IMR-90 (cell line): ENCODE results near the gene PHKA1. TPM values are rescaled to one million over a fixed set of nuclear protein-coding genes. Genes with fewer than 3 reads are reported as not detected.
"Not testable (repeated sequence)": the region's sequence is repeated elsewhere in the genome, so short reads cannot be mapped to it uniquely, and the experiment has no call there.

ENCODE experiments used
- ATAC-seq: fragments of 200-7000 bp; cut with Tn5 transposase; 2 replicates; pipeline ENCODE4 v1.9.1; 2020; ENCODE audit warnings: low read depth, mild to moderate bottlenecking, moderate library complexity
- BruUV-seq: library from RNA; stranded (reverse); fragments of 400-500 nt; replicated peaks from 2 replicates; lab custom pipeline; 2021; lab: Mats Ljungman, UMichigan
- CTCF ChIA-PET: fragments of 300-600 bp; formaldehyde crosslinking; extraction: SDS; loops from one replicate; lab custom pipeline; 2021; ENCODE audit warnings: antibody characterized with exemption; lab: Yijun Ruan, JAX
- POLR2A ChIA-PET: fragments of 300-600 bp; sonication (Branson Sonifier 250); formaldehyde crosslinking; loops from one replicate; lab custom pipeline; 2022; ENCODE audit warnings: antibody characterized with exemption; ENCODE audit not compliant: unreplicated experiment; lab: Charles Lee
- DNase-seq: peaks from one replicate; pipeline ENCODE4 v3.0.0; 2013
- H2AFZ ChIP-seq: replicated peaks from 2 replicates; pipeline ENCODE3; 2013; ENCODE audit warnings: low read length, mild to moderate bottlenecking; ENCODE audit not compliant: poor library complexity
- H2AK5ac ChIP-seq: 2 replicates; pipeline ENCODE4 v1.6.1; 2013; ENCODE audit warnings: low read depth, low read length, inconsistent platforms
- H2AK9ac ChIP-seq: replicated peaks from 2 replicates; pipeline ENCODE3; 2013; ENCODE audit warnings: mild to moderate bottlenecking, low read depth, low read length, moderate library complexity; ENCODE audit not compliant: poor library complexity
- H2BK120ac ChIP-seq: 2 replicates; pipeline ENCODE4 v1.6.1; 2013; ENCODE audit warnings: low read depth, low read length, inconsistent platforms
- H2BK15ac ChIP-seq: 3 replicates; pipeline ENCODE4 v1.6.1; 2013; ENCODE audit warnings: low read depth, low read length, inconsistent platforms
- H2BK20ac ChIP-seq: 2 replicates; pipeline ENCODE4 v1.6.1; 2013; ENCODE audit warnings: low read depth, mild to moderate bottlenecking, inconsistent platforms, low read length, moderate library complexity
- H2BK5ac ChIP-seq: 2 replicates; pipeline ENCODE4 v1.6.1; 2013; ENCODE audit warnings: mild to moderate bottlenecking, low read depth, low read length, inconsistent platforms; ENCODE audit not compliant: poor library complexity, severe bottlenecking
- H3K14ac ChIP-seq: replicated peaks from 2 replicates; pipeline ENCODE4 v1.6.1; 2013; ENCODE audit warnings: low read depth, low read length, inconsistent platforms
- H3K18ac ChIP-seq: 2 replicates; pipeline ENCODE4 v1.6.1; 2013; ENCODE audit warnings: low read depth, low read length, control low read depth
- H3K23ac ChIP-seq: 2 replicates; pipeline ENCODE4 v1.6.1; 2013; ENCODE audit warnings: low read depth, low read length, inconsistent platforms
- H3K27ac ChIP-seq: 2 replicates; pipeline ENCODE4 v1.5.1; 2013; ENCODE audit warnings: mild to moderate bottlenecking, control low read depth, low read length; ENCODE audit not compliant: insufficient read depth
- H3K27me3 ChIP-seq: 2 replicates; pipeline ENCODE4 v1.6.1; 2013; ENCODE audit warnings: low read length; ENCODE audit not compliant: control insufficient read depth, insufficient read depth
- H3K36me3 ChIP-seq: 2 replicates; pipeline ENCODE4 v1.6.1; 2013; ENCODE audit warnings: low read length, mixed read lengths; ENCODE audit not compliant: control insufficient read depth, insufficient read depth
- H3K4ac ChIP-seq: 2 replicates; pipeline ENCODE4 v1.6.1; 2013; ENCODE audit warnings: low read depth, low read length, inconsistent platforms
- H3K4me1 ChIP-seq: 2 replicates; pipeline ENCODE4 v1.6.1; 2013; ENCODE audit warnings: low read length, mixed read lengths; ENCODE audit not compliant: control insufficient read depth, insufficient read depth
- H3K4me2 ChIP-seq: 2 replicates; pipeline ENCODE4 v1.6.1; 2013; ENCODE audit warnings: low read depth, mild to moderate bottlenecking, control low read depth, low read length, moderate library complexity
- H3K4me3 ChIP-seq: 2 replicates; pipeline ENCODE4 v1.5.1; 2013; ENCODE audit warnings: low read depth, mild to moderate bottlenecking, control low read depth, low read length, moderate library complexity; ENCODE audit not compliant: insufficient read depth
- H3K56ac ChIP-seq: 2 replicates; pipeline ENCODE4 v1.6.1; 2013; ENCODE audit warnings: low read length, inconsistent platforms; ENCODE audit not compliant: insufficient read depth; ENCODE audit errors: extremely low read depth
- H3K79me1 ChIP-seq, 2 experiments: 2 replicates each; pipeline ENCODE4 v1.6.1; 2013; ENCODE audit warnings: low read length in 2 of 2, inconsistent platforms in 1 of 2, low read depth in 1 of 2
- H3K9ac ChIP-seq: 2 replicates; pipeline ENCODE4 v1.6.1; 2013; ENCODE audit warnings: low read depth, low read length, control low read depth
- H3K9me1 ChIP-seq: 2 replicates; pipeline ENCODE4 v1.6.1; 2013; ENCODE audit warnings: low read length, inconsistent platforms; ENCODE audit not compliant: insufficient read depth
- H3K9me3 ChIP-seq: 2 replicates; pipeline ENCODE4 v1.6.1; 2013; ENCODE audit warnings: low read length; ENCODE audit not compliant: control insufficient read depth, insufficient read depth
- H4K20me1 ChIP-seq: 2 replicates; pipeline ENCODE4 v1.6.1; 2013; ENCODE audit warnings: low read length, inconsistent platforms; ENCODE audit not compliant: insufficient read depth
- H4K5ac ChIP-seq: 2 replicates; pipeline ENCODE4 v1.6.1; 2013; ENCODE audit warnings: mild to moderate bottlenecking, low read depth, low read length, control low read depth
- H4K8ac ChIP-seq, 2 experiments: 2 replicates each; pipeline ENCODE4 v1.6.1; 2013; ENCODE audit warnings: low read depth in 2 of 2, low read length in 2 of 2, control low read depth in 1 of 2, inconsistent platforms in 1 of 2
- H4K91ac ChIP-seq: 2 replicates; pipeline ENCODE4 v1.6.1; 2013; ENCODE audit warnings: low read depth, low read length, inconsistent platforms; ENCODE audit not compliant: insufficient read depth
- WGBS, 2 experiments: methylation state at CpG; one replicate each; pipeline versions ENCODE4 v1.1.5 to v1.1.7; 2013; ENCODE audit warnings: missing lambda C conversion rate in 2 of 2; ENCODE audit not compliant: insufficient read length in 1 of 2; ENCODE audit errors: extremely low coverage in 2 of 2; 5-methylcytosine and 5-hydroxymethylcytosine counted together
- dilution Hi-C: fragments of 300-500 bp; cut with HindIII; formaldehyde crosslinking; loops from one replicate; pipeline ENCODE4 v1.14.3; 2018; ENCODE audit warnings: low sequenced_read_pairs; ENCODE audit not compliant: unreplicated experiment
- in situ Hi-C: fragments of 300-500 bp; cut with MboI; formaldehyde crosslinking; loops from 3 replicates; pipeline ENCODE4 v1.14.3; 2019; ENCODE audit warnings: low sequenced_read_pairs, inconsistent platforms, mixed read lengths
- intact Hi-C: fragments of 100-400 bp; cut with micrococcal nuclease; formaldehyde crosslinking; loops from 2 replicates; pipeline ENCODE4 v1.10.0; 2022
- polyA plus RNA-seq, 3 experiments: library from polyadenylated mRNA; depleted of rRNA; stranded (reverse); fragments of >200 nt; gene quantifications; 2 replicates each; pipeline ENCODE4 v1.2.3, GENCODE V29; 2012; ENCODE audit warnings: low replicate concordance in 1 of 3
- total RNA-seq: library from RNA; depleted of rRNA; stranded (reverse); fragments of >200 nt; gene quantifications from 2 replicates; pipeline ENCODE4 v1.2.3, GENCODE V29; 2012

PHKA1 gene
- total and polyA plus RNA-seq, 2 of the 4 experiments (the other 2 are of a cell fraction), result 2.7 to 4.5 TPM

DNA sequence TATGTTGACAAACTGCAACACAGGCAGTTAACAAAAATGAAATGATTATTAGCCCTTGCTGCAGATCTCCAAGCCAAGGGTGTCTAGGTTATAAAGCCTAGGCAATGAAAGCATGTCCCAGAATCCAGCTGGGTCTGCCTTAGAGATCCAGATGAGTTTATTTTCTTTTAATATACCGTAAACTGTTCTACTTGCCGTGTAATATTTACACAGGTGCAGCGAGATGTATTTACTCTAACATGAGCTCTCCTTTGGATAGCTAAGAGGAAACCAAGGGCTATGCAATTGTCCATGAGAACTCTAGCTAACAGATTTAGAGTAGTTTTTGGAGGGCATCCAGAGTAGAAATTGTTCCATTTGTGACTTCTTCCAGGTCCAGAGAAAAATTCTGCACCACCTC is 34.4 kb upstream of the PHKA1 start:
- ATAC-seq, H4K5ac ChIP-seq, POLR2A ChIA-PET, in situ Hi-C loops, H4K8ac ChIP-seq, H3K14ac ChIP-seq, DNase-seq, H3K27ac ChIP-seq, H3K4ac ChIP-seq, H3K9ac ChIP-seq, H3K27me3 ChIP-seq, H2AFZ ChIP-seq, H3K79me1 ChIP-seq, H2BK120ac ChIP-seq, H3K9me1 ChIP-seq, H2BK15ac ChIP-seq, intact Hi-C loops, dilution Hi-C loops, H3K36me3 ChIP-seq, BruUV-seq, H3K23ac ChIP-seq, H2BK5ac ChIP-seq, H3K9me3 ChIP-seq, CTCF ChIA-PET, H3K4me1 ChIP-seq, H3K56ac ChIP-seq, H3K4me2 ChIP-seq, H2BK20ac ChIP-seq, H4K20me1 ChIP-seq, H2AK5ac ChIP-seq, H4K91ac ChIP-seq, H3K18ac ChIP-seq, H2AK9ac ChIP-seq, H3K4me3 ChIP-seq: not testable (repeated sequence)
- no CpG with 5 or more reads among the region's 3 CpGs for WGBS, 2 experiments

- H2BK20ac ChIP-seq, H3K4ac ChIP-seq, H3K4me1 ChIP-seq, intact Hi-C loops, H2BK5ac ChIP-seq, DNase-seq, in situ Hi-C loops, H3K36me3 ChIP-seq, H2AK9ac ChIP-seq, H4K20me1 ChIP-seq, dilution Hi-C loops, H2AK5ac ChIP-seq, H3K79me1 ChIP-seq, POLR2A ChIA-PET, H3K9me3 ChIP-seq, H4K8ac ChIP-seq, H3K18ac ChIP-seq, H4K5ac ChIP-seq, H3K27me3 ChIP-seq, H3K9me1 ChIP-seq, H2BK15ac ChIP-seq, H3K56ac ChIP-seq, H3K23ac ChIP-seq, CTCF ChIA-PET, H3K4me3 ChIP-seq, H3K9ac ChIP-seq, BruUV-seq, H2AFZ ChIP-seq, H3K27ac ChIP-seq, H4K91ac ChIP-seq, H3K14ac ChIP-seq, H3K4me2 ChIP-seq, H2BK120ac ChIP-seq: not testable (repeated sequence)
- ATAC-seq, result peak; percentile 37; the same call in 1 of the 2 replicates
- no CpG with 5 or more reads among the region's 7 CpGs for WGBS, 2 experiments
Observed at GRCh38 chrX:72745546-72745945, 31.4 kb upstream of the PHKA1 start.
